ENCODE measurements around the gene SYT7.

SYT7 gene

DNA sequence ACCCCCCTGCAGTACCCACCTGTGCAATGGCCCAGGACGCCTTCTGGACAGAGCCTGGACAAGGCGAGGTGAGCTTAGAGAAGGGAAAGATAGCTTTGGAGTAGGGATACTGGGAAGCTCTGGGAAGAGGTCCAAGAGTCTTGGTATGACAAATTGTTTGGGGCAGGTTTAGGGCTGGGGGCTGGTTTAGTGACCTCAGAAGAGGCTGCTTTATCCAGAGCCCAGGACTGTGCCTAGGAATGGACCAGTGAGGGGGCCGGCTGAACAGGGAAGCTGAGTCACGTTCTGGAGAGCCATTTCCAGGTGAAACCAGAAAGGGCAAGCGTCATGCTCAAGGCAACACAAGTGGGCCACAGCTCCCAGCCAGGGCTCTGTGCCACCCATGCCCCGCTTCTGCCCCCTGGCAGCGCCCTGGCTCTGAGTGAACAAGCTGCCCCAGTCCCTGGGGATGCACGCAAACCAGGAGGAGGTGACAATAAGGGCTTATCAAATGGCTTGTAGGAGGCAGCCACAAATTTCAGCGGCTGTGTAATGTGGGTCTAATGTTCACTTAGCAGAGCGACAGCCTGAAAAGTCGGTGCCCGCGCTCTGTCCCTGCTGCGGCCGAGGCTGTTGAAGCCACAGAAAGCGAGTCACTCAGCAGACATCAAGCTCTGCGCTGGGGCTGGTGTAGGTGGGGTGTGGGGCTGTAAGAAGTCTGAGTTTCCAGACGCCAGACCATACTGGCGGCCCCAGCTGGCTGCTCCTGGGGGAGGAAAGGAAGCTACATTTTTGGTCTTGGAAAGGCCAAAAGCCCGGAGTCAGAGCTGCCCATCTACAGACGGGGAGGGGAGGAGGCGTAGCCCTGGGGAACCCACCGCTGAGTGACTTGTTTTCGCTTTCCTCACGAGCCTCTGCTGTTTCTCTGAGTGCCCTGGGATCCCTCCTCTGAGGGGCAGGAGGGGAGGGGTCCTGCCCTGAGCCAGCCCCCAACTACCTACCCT, 18.3 kb upstream of the SYT7 start:
- TF ChIP-seq TAF1 (IDR thresholded peaks at IDR 0.05; ENCODE audit: low read depth, low read length) (no peak), SPI1 (IDR thresholded peaks at IDR 0.05; ENCODE audit: low read depth, low read length) (no peak), POLR2AphosphoS5 (IDR thresholded peaks at IDR 0.05; ENCODE audit: low read depth, low read length) (no peak), PAX5 (IDR thresholded peaks at IDR 0.05; ENCODE audit: insufficient read depth, low read length, severe bottlenecking) (no peak), POLR2A (IDR thresholded peaks at IDR 0.05; ENCODE audit: low read depth, low read length) (no peak), POU2F2 (IDR thresholded peaks at IDR 0.05; ENCODE audit: low read depth, low read length) (no peak)
- FAIRE-seq, result no peak
- no peak for DNase-seq (ENCODE audit: insufficient read length, low spot score)

DNA sequence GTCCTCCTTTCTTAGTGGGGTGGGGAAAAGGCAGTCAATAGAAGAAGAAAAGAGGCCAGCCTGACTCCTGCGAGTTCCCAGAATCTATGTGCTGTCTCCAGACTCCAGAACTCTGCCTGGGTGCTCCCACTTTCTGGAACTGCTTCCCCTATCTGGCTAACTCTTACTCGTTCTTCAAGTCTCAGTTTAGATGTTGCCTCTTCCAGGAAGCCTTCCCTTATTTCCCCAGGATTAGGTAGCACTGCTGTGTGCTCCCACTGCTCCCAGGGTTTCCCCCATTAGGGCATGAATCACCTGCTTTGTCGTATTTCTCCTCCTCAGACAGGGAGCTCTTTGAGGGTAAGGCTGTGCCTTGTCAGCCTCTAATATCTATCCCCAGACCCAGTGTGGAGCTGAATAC, 17.5 kb upstream of the SYT7 start:
- FAIRE-seq (no peak), DNase-seq (ENCODE audit: insufficient read length, low spot score) (no peak)
- TF ChIP-seq TAF1 (IDR thresholded peaks at IDR 0.05; ENCODE audit: low read depth, low read length), result no peak
- no peak for TF ChIP-seq PAX5 (IDR thresholded peaks at IDR 0.05; ENCODE audit: insufficient read depth, low read length, severe bottlenecking)
- TF ChIP-seq POU2F2 (IDR thresholded peaks at IDR 0.05; ENCODE audit: low read depth, low read length), result no peak
- TF ChIP-seq POLR2AphosphoS5 (IDR thresholded peaks at IDR 0.05; ENCODE audit: low read depth, low read length), result no peak
- no peak for TF ChIP-seq POLR2A (IDR thresholded peaks at IDR 0.05; ENCODE audit: low read depth, low read length)
- no peak for TF ChIP-seq SPI1 (IDR thresholded peaks at IDR 0.05; ENCODE audit: low read depth, low read length)

- DNase-seq (ENCODE audit: insufficient read length, low spot score), result no peak
- TF ChIP-seq POLR2AphosphoS5 (IDR thresholded peaks at IDR 0.05; ENCODE audit: low read depth, low read length) (no peak), POLR2A (IDR thresholded peaks at IDR 0.05; ENCODE audit: low read depth, low read length) (no peak), POU2F2 (IDR thresholded peaks at IDR 0.05; ENCODE audit: low read depth, low read length) (no peak), PAX5 (IDR thresholded peaks at IDR 0.05; ENCODE audit: insufficient read depth, low read length, severe bottlenecking) (no peak), SPI1 (IDR thresholded peaks at IDR 0.05; ENCODE audit: low read depth, low read length) (no peak), TAF1 (IDR thresholded peaks at IDR 0.05; ENCODE audit: low read depth, low read length) (no peak)
- FAIRE-seq, result no peak
Measured at GRCh38 chr11:61596990-61597389, 16.1 kb upstream of the SYT7 start.

- no peak for FAIRE-seq
- TF ChIP-seq POLR2A (IDR thresholded peaks at IDR 0.05; ENCODE audit: low read depth, low read length) (no peak), TAF1 (IDR thresholded peaks at IDR 0.05; ENCODE audit: low read depth, low read length) (no peak), PAX5 (IDR thresholded peaks at IDR 0.05; ENCODE audit: insufficient read depth, low read length, severe bottlenecking) (no peak), SPI1 (IDR thresholded peaks at IDR 0.05; ENCODE audit: low read depth, low read length) (no peak), POU2F2 (IDR thresholded peaks at IDR 0.05; ENCODE audit: low read depth, low read length) (no peak), POLR2AphosphoS5 (IDR thresholded peaks at IDR 0.05; ENCODE audit: low read depth, low read length) (no peak)
- no peak for DNase-seq (ENCODE audit: insufficient read length, low spot score)
Measured at GRCh38 chr11:61596542-61596941, 15.7 kb upstream of the SYT7 start.

DNA sequence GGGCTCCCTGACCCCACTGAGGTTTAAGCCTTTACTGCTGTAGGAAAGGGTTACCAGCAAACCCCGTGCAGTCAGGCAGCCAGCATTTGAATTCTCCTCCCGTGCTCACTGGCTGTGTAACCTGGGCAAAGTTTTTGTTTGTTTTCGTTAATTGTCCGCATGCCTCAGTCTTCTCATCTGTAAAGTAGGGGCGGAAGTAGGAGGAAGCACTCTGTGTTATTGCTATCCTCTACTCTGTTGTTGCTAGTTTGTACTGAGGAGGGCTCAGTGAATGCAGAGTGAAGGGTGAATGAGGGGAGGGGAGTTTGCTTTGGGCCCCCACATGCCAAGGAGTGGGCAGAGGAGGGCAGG, 14.0 kb upstream of the SYT7 start:
- no peak for FAIRE-seq
- TF ChIP-seq POU2F2 (IDR thresholded peaks at IDR 0.05; ENCODE audit: low read depth, low read length) (no peak), POLR2A (IDR thresholded peaks at IDR 0.05; ENCODE audit: low read depth, low read length) (no peak), POLR2AphosphoS5 (IDR thresholded peaks at IDR 0.05; ENCODE audit: low read depth, low read length) (no peak), SPI1 (IDR thresholded peaks at IDR 0.05; ENCODE audit: low read depth, low read length) (no peak), PAX5 (IDR thresholded peaks at IDR 0.05; ENCODE audit: insufficient read depth, low read length, severe bottlenecking) (no peak)
- no peak for DNase-seq (ENCODE audit: insufficient read length, low spot score)

DNA sequence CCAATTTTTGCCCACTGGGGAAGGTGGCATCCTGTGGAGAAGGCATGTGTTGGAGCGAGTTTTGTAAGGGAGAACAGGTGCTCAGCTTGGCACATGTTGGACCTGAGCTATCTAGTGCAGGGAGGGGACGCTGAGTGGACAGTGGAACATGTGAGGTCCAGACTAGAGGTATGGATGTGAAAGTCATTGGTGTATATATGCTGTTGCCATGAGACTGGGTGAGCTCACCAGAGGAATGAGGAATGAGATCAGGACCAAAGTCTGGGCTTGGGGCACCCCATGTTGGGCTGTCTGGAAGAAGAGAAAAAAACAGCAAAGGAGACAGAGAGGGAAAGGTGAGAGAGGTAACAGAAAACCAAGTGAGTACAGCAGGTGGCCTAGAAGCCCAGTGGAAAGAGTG, 12.3 kb upstream of the SYT7 start:
- DNase-seq (ENCODE audit: insufficient read length, low spot score), result no peak
- TF ChIP-seq POLR2A (IDR thresholded peaks at IDR 0.05; ENCODE audit: low read depth, low read length) (no peak), POLR2AphosphoS5 (IDR thresholded peaks at IDR 0.05; ENCODE audit: low read depth, low read length) (no peak), TAF1 (IDR thresholded peaks at IDR 0.05; ENCODE audit: low read depth, low read length) (no peak), POU2F2 (IDR thresholded peaks at IDR 0.05; ENCODE audit: low read depth, low read length) (no peak), PAX5 (IDR thresholded peaks at IDR 0.05; ENCODE audit: insufficient read depth, low read length, severe bottlenecking) (no peak), SPI1 (IDR thresholded peaks at IDR 0.05; ENCODE audit: low read depth, low read length) (no peak)
- no peak for FAIRE-seq

DNA sequence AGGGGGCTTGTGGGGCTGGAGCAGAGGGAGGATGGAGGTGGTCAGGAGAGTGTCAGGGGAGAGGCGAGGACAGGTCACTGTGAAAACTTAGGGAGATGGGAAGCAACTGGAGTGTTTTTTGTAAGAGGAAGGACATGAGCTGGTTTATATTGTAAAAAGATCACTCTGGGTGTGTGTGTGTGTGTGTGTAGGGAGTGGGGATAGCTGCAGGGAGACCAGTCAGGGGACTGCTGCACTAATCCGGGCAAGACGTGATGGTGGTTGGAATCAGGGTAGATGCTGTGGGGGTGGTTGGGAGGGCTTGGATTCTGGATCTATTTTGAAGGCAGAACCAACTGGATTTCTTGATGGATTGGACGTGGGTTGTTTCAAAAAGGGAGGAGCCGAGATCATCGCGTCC, 11.3 kb upstream of the SYT7 start:
- TF ChIP-seq POLR2AphosphoS5 (IDR thresholded peaks at IDR 0.05; ENCODE audit: low read depth, low read length), result no peak
- no peak for TF ChIP-seq TAF1 (IDR thresholded peaks at IDR 0.05; ENCODE audit: low read depth, low read length)
- no peak for TF ChIP-seq PAX5 (IDR thresholded peaks at IDR 0.05; ENCODE audit: insufficient read depth, low read length, severe bottlenecking)
- no peak for TF ChIP-seq POU2F2 (IDR thresholded peaks at IDR 0.05; ENCODE audit: low read depth, low read length)
- DNase-seq (ENCODE audit: insufficient read length, low spot score) (no peak), FAIRE-seq (no peak)

GRCh38 chr11:61589961-61590360, 9.1 kb upstream of the SYT7 start:
- TF ChIP-seq PAX5 (IDR thresholded peaks at IDR 0.05; ENCODE audit: insufficient read depth, low read length, severe bottlenecking) (no peak), SPI1 (IDR thresholded peaks at IDR 0.05; ENCODE audit: low read depth, low read length) (no peak), POLR2AphosphoS5 (IDR thresholded peaks at IDR 0.05; ENCODE audit: low read depth, low read length) (no peak), POLR2A (IDR thresholded peaks at IDR 0.05; ENCODE audit: low read depth, low read length) (no peak), POU2F2 (IDR thresholded peaks at IDR 0.05; ENCODE audit: low read depth, low read length) (no peak), TAF1 (IDR thresholded peaks at IDR 0.05; ENCODE audit: low read depth, low read length) (no peak)
- no peak for DNase-seq (ENCODE audit: insufficient read length, low spot score)
- FAIRE-seq, result no peak

DNA sequence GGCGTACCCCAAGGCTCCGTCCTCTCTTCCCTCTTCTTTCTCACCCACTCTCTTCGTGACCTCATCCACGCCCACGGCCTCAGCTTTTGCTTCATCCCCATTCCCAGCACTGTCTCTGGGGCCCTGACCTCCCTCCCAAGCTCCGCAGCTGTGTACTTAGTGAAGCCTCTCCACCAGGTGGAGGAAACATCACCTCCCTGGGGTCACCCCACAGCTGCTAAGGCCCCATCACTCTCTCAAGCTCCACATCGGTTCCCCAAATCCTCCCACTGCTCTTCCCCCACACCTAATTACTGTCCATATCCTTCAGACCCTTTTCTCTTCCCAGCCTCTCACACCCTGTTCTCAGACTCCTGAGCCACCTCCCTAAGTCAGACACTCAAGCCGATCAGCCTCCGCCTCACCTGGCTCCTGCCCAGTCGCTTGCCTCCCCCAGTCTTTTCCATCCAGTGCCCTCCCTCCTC, 7.9 kb upstream of the SYT7 start:
- DNase-seq (ENCODE audit: insufficient read length, low spot score) (no peak), FAIRE-seq (no peak)

More for the DNA sequence above, 7.9 kb upstream of the SYT7 start:
- TF ChIP-seq POLR2A (IDR thresholded peaks at IDR 0.05; ENCODE audit: low read depth, low read length) (no peak), POLR2AphosphoS5 (IDR thresholded peaks at IDR 0.05; ENCODE audit: low read depth, low read length) (no peak), PAX5 (IDR thresholded peaks at IDR 0.05; ENCODE audit: insufficient read depth, low read length, severe bottlenecking) (no peak), POU2F2 (IDR thresholded peaks at IDR 0.05; ENCODE audit: low read depth, low read length) (no peak)

Data from GM12891 (cell line).